ENCODE results near the gene PON2.

Gene PON2

DNA sequence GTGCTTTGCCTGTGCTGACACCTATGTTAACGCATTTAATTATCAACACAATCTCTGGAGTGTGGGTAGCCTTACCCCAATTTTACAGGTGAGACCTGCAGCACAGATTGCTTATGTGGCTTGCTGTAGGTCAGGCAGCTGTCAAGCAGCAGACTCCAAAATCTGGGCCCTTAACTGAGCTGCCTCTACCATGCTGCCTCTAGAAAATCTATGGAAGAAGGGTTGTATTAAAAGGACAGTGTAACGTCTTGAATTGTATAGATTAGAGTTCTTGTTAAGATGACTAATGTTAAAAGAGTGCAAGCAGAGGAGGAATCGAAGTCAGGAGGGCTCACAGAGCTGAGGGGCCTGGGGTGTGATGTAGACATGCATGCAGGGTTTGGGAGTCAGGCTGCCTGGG, 37.4 kb downstream of the PON2 start:
- no peak overlapping the region for H3K4me3 ChIP-seq (replicated peaks; ENCODE audit: insufficient read depth, low read length)
- TF ChIP-seq, protein P1, sequence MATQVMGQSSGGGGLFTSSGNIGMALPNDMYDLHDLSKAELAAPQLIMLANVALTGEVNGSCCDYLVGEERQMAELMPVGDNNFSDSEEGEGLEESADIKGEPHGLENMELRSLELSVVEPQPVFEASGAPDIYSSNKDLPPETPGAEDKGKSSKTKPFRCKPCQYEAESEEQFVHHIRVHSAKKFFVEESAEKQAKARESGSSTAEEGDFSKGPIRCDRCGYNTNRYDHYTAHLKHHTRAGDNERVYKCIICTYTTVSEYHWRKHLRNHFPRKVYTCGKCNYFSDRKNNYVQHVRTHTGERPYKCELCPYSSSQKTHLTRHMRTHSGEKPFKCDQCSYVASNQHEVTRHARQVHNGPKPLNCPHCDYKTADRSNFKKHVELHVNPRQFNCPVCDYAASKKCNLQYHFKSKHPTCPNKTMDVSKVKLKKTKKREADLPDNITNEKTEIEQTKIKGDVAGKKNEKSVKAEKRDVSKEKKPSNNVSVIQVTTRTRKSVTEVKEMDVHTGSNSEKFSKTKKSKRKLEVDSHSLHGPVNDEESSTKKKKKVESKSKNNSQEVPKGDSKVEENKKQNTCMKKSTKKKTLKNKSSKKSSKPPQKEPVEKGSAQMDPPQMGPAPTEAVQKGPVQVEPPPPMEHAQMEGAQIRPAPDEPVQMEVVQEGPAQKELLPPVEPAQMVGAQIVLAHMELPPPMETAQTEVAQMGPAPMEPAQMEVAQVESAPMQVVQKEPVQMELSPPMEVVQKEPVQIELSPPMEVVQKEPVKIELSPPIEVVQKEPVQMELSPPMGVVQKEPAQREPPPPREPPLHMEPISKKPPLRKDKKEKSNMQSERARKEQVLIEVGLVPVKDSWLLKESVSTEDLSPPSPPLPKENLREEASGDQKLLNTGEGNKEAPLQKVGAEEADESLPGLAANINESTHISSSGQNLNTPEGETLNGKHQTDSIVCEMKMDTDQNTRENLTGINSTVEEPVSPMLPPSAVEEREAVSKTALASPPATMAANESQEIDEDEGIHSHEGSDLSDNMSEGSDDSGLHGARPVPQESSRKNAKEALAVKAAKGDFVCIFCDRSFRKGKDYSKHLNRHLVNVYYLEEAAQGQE (IDR thresholded peaks at IDR 0.05; ENCODE audit: insufficient replicate concordance, low read depth) = no peak
- TF ChIP-seq, protein P2, sequence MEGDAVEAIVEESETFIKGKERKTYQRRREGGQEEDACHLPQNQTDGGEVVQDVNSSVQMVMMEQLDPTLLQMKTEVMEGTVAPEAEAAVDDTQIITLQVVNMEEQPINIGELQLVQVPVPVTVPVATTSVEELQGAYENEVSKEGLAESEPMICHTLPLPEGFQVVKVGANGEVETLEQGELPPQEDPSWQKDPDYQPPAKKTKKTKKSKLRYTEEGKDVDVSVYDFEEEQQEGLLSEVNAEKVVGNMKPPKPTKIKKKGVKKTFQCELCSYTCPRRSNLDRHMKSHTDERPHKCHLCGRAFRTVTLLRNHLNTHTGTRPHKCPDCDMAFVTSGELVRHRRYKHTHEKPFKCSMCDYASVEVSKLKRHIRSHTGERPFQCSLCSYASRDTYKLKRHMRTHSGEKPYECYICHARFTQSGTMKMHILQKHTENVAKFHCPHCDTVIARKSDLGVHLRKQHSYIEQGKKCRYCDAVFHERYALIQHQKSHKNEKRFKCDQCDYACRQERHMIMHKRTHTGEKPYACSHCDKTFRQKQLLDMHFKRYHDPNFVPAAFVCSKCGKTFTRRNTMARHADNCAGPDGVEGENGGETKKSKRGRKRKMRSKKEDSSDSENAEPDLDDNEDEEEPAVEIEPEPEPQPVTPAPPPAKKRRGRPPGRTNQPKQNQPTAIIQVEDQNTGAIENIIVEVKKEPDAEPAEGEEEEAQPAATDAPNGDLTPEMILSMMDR (IDR thresholded peaks at IDR 0.05; ENCODE audit: insufficient read depth, low read length) = no peak
- TF ChIP-seq GABPA (IDR thresholded peaks at IDR 0.05; ENCODE audit: low read depth) = no peak
- TF ChIP-seq SPI1 (IDR thresholded peaks at IDR 0.05; ENCODE audit: borderline replicate concordance, low read depth) = no peak
- TF ChIP-seq POLR2AphosphoS5 (IDR thresholded peaks at IDR 0.05; ENCODE audit: low read depth) = no peak
- H3K27me3 ChIP-seq (ENCODE audit: insufficient read depth, poor library complexity, severe bottlenecking) = peaks cover 15% of the 10 kb centered on the region
- DNase-seq (ENCODE audit: low read depth in 1 of 2, low spot score in 1 of 2) = no peak
- no peak overlapping the region for H3K27ac ChIP-seq (replicated peaks)

GRCh38 chr7:95396136-95397032, 38.4 kb downstream of the PON2 start, which contains the start of gene PON3:
TSS of gene PON3 (minus strand) at chr7:95396375. CDS start at chr7:95396350, 25 bp downstream.
- Histone ChIP-seq H3K4me3 (replicated peaks; ENCODE audit: insufficient read depth, low read length) (peak within 1 kb of the TSS; percentile 26), H3K27ac (replicated peaks) (no peak within 1 kb of the TSS), H3K27me3 (ENCODE audit: insufficient read depth, poor library complexity, severe bottlenecking) (peaks cover 15% of the 10 kb centered on the region)
- TF ChIP-seq, protein P2 (IDR thresholded peaks at IDR 0.05; ENCODE audit: insufficient read depth, low read length) = no peak
- TF ChIP-seq POLR2AphosphoS5 (IDR thresholded peaks at IDR 0.05; ENCODE audit: low read depth) (no peak), SPI1 (IDR thresholded peaks at IDR 0.05; ENCODE audit: borderline replicate concordance, low read depth) (no peak)
- TF ChIP-seq, protein P1 (IDR thresholded peaks at IDR 0.05; ENCODE audit: insufficient replicate concordance, low read depth) = no peak
- no peak for DNase-seq (ENCODE audit: low read depth in 1 of 2, low spot score in 1 of 2)

DNA sequence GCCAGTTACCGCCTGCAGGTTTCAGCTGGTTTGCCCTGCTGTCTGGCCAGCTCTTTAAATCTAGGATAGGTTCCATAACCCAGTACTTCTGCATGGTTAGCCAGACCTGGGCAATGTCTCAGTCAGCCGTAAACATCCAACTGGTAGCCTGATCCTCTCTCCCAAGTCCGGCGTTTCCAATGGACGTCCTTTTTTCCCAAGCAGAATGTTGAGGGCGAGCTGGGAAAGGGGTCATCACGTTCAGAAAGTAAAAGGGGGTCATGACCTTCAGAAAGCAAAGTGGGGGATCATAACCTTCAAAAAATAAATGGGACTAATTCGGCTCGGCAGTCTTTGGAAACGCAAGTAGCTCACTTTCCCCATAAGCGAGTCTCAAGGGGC, 39.1 kb downstream of the PON2 start:
- Histone ChIP-seq H3K4me3 (replicated peaks; ENCODE audit: insufficient read depth, low read length) (no peak overlapping the region), H3K27me3 (ENCODE audit: insufficient read depth, poor library complexity, severe bottlenecking) (peaks cover 15% of the 10 kb centered on the region), H3K27ac (replicated peaks) (no peak overlapping the region)
- TF ChIP-seq, protein P2 (IDR thresholded peaks at IDR 0.05; ENCODE audit: insufficient read depth, low read length) = no peak
- TF ChIP-seq, protein P1 (IDR thresholded peaks at IDR 0.05; ENCODE audit: insufficient replicate concordance, low read depth) = no peak
- no peak for DNase-seq (ENCODE audit: low read depth in 1 of 2, low spot score in 1 of 2)
